HG02840 (cell line): ENCODE measurements around the gene MAP3K14.
"Not testable (repeated sequence)": the region's sequence is repeated elsewhere in the genome, so short reads cannot be mapped to it uniquely, and the experiment has no call there.

Experiments
- ATAC-seq: cut with Tn5 transposase; IDR thresholded peaks from one replicate; pipeline ENCODE4 v1.9.1; 2021; ENCODE audit warnings: mild to moderate bottlenecking, moderate library complexity, moderate number of reproducible peaks; ENCODE audit not compliant: unreplicated experiment, low FRiP score

Gene MAP3K14

DNA sequence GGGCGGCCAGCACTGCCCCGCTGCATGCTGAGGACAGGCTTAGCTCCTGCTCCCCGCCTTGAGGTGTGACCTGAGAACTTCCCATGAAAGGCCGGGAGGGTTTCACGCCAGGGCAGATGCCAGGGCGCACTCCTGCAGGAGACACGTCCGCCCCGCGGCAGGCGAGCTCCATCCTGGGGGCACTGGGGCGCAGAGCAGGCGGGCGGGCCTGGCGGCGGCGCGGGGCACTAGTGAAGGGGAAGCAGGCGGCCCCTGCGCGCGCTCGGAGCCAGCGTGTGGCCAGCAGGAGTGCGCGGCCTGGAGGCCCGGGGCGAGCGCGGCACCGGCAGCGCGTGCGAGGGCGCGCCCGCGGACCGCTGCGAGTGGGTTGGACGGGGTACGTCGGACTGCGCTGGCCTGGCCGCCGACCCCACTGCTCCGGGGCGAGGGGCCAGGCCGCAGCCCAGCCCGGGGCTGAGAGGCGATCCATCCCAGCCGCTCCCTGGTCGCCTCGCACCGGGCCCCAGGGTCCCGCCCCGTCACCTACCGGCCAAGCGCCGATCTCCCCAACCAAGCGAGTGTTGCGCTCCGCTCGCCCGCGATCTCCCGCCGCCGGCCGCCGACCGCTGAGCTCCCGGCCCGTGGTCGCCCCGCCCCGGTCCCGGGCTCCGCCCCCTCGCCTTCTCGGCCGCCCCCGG lies at the start of gene MAP3K14:
TSS of gene MAP3K14 (minus strand) at position 587 of the 677 bp plus-strand sequence. CDS start 26,275 bp downstream, outside the sequence.
- no peak for ATAC-seq

DNA sequence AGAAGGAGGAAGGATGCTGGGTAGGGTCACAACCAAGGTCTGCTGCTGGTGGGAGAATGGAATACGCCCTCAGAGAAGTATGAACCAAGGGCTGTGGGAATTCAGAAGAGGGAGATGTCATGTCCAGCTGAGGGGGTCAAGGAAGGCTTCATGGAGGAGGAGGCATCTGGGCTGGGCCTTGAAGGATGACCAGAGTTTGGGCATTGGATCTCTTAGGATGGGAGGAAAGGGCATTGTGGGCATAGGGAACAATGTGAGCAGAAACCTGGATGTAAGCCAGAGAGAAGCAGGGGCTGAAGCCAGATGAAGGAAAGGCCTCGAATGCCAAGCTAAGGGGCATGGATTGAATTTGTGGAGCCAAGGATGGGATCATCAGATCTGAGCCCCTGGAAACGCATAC lies 49.2 kb upstream of the MAP3K14 start:
- no peak for ATAC-seq

GRCh38 chr17:45364531-45365390 lies 47.9 kb upstream of the MAP3K14 start:
- ATAC-seq = no peak

GRCh38 chr17:45363498-45363897 lies 46.7 kb upstream of the MAP3K14 start:
- ATAC-seq = no peak

DNA sequence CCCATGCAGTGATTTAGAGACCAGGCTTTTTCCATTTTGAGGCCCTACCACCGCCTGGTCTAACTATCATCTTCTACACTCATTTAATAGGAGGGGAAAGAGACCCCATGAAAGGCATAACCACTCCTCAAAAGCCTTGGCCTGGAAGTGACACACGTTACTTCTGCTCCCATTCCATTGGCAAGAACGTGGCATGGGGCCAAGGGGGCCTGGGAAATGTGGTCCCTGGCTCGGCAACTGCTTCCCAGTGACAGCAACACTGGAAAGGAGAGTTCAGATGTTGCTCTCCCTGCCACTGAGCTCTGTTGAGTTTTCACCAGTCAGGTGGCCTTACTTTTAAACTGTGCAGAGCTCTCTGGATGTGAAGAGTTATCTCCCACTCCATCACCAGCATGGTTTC lies 45.2 kb upstream of the MAP3K14 start:
- no peak for ATAC-seq

GRCh38 chr17:45361451-45361850 lies 44.6 kb upstream of the MAP3K14 start:
- no peak for ATAC-seq

GRCh38 chr17:45357364-45357997 lies 40.7 kb upstream of the MAP3K14 start:
- ATAC-seq = no peak

DNA sequence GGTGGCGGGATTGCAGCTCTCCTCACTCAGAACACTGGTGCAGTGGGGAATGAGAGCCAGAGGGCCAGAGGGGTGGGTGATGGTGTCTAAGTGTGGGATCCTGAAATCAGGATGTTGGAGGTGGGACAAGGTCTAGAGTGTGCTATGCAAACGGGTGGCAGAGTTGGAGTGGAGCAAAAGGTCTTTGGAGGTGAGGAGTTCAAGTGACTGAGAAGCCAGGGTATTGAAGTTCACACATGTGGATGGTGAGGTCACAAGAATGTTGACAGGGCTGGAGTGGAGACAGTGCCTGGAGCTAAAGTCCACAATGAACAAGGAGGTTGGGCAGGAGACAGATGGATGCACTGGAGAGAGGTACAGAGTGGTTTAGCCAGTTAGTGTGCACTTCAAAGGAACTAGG lies 38.3 kb upstream of the MAP3K14 start:
- ATAC-seq = no peak

DNA sequence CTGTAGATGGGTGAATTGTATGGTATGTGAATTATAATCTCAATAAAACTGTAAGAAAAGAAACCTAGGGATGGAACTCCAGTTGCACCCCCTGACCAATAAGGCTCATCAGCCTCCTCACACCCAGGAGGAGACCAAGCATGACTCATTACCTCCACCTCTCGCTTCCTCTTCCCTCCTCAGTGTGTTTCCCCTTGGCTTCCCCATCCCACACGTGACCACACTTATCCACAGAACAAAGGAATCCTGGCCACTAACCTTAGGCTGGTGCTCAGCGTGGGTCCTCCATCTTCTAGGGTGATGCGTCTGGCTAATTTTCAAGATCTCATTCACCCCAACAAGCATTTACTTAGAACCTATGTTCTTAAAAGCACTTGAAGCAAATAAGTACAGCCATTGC lies 36.2 kb upstream of the MAP3K14 start:
- ATAC-seq = no peak

- ATAC-seq = no peak
Measured at GRCh38 chr17:45351831-45352230, 35.0 kb upstream of the MAP3K14 start.

DNA sequence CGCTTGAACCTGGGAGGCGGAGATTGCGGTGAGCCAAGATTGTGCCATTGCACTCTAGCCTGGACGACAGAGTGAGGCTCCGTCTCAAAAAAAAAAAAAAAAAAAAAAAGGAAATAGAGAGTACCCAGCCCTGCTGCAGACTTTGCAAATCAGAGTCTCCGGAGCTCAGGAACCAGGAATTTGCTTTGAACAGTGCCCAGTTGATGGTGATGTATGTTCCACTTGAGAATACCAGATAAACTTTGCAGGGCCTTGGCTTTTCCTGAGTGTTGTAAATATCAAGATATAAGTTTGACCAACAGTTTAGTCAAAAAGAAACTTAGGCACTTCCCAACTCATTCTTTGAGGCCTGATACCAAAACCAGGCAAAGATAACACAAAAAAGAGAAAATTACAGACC lies 30.6 kb upstream of the MAP3K14 start:
- ATAC-seq = no peak

- no peak for ATAC-seq
Measured at GRCh38 chr17:45346216-45347015, 29.6 kb upstream of the MAP3K14 start.

DNA sequence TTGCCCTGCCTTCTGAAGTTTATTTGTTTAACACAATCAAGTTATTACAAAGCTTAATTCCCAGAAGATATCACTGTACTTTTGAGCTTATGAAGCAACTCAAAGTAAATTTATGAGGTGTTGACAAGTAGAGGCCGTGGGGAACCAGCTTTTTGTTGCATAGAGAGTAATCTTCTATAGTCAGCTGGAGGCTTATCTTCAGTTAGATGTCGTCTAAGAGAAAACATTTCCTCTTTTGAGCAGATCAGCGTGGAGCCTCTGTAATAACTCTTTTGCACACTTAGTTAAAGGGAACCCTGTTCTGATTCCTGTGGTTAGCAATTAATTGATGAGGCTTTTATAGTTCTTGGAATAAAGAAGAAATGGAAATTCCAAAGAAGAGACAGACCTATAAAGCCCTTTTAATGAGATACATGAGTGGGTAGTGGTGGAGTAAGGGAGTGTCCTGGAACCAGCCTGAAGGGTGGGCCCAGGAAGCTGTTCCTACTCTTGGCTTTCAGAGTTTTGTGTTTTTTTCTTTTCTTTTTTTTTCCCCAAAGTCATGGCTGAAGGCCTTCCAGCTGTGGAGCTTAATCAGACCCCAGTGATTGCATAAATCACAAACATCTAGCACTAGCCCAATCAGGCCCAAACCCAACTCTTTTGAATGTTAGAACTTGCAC lies 28.9 kb upstream of the MAP3K14 start:
- ATAC-seq = no peak

DNA sequence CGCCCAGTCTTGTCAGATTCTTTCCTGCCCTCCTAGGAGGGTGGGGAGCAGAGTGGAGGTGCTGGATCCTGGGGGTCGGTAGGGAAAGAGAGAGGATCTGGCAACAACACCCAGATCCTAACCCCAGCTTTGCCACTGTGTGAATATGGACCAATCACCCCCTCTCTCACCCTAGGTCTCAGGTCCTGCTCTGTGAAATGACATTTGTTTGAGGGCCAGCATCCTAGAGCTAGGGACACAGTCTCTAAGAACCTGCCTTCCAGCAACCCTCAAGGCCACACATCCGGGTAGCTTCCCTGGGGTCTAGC lies 28.4 kb upstream of the MAP3K14 start:
- no peak for ATAC-seq

- not testable (repeated sequence) for ATAC-seq
Measured at GRCh38 chr17:45343967-45344664, 27.3 kb upstream of the MAP3K14 start.

- no peak for ATAC-seq
Measured at GRCh38 chr17:45342871-45343526, 26.2 kb upstream of the MAP3K14 start.

DNA sequence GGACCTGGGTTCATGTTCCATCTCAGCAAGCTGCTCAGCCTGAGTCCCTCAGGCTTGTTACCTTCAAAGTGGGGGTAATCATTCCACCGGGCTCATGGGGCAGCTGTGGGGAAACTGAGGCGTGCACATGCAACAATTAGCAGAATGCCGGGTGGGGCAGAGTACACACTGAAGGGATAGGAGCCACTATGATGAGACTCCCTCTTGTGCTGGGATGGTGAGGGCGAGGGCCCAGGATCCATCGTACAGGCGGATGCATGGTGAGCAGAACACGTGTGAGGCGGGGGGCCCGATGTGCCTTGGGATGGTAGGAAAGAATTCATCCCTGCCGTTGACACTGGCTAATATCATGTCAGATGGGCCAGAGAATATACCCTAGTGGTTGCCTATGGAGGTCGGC lies 25.5 kb upstream of the MAP3K14 start:
- no peak for ATAC-seq

DNA sequence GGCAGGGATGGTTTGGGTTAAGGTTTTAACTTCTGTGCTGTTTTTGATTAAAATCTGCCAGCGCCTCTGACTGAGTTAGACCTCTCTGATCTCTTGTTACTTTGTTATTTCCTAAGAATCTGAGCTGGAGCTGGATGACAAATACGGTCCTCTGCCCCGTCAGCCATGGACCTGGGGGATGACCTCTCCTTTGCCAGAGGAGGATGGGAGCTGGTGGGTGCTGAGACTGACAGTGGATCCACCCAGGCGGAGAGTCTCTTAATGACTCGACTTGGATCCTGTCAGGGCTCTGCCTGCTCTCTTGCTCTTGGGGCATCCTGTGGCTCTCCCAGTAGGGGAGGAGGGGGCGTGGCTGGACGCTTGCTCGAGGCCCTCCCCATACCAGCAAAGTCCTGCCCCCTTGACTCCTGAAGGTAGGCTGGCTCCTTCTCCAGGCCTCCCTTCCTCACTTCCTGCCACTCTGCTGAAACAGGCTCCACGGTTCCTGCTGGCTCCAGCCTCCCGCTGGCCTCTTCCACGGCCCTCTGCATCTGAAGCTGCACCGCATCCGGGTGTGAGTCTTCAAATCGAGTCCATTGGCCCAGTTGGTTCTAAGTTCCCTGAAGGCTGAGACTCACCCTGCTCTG lies 24.8 kb upstream of the MAP3K14 start:
- ATAC-seq = no peak
